ENCODE data around the gene SEPHS1.

- TF ChIP-seq TAF1 (IDR thresholded peaks at IDR 0.05; ENCODE audit: borderline replicate concordance, low read depth, low read length): no peak
- no peak for TF ChIP-seq ZBTB33 (IDR thresholded peaks at IDR 0.05; ENCODE audit: borderline replicate concordance, low read depth)
- no peak for TF ChIP-seq ELF1 (IDR thresholded peaks at IDR 0.05)
- no peak for TF ChIP-seq EZH2phosphoT487 (IDR thresholded peaks at IDR 0.05; ENCODE audit: borderline replicate concordance, low read depth)
- TF ChIP-seq CTCF (IDR thresholded peaks at IDR 0.05): no peak
- TF ChIP-seq RFX5 (IDR thresholded peaks at IDR 0.05; ENCODE audit: low read length): no peak
- TF ChIP-seq EP300 (IDR thresholded peaks at IDR 0.05; ENCODE audit: borderline replicate concordance in 1 of 2, low read depth in 1 of 2, low read length in 1 of 2): no peak
- no peak for TF ChIP-seq TEAD4 (IDR thresholded peaks at IDR 0.05; ENCODE audit: borderline replicate concordance, insufficient read depth)
- TF ChIP-seq USF2 (IDR thresholded peaks at IDR 0.05; ENCODE audit: borderline replicate concordance, low read depth, low read length): no peak
- TF ChIP-seq FOXM1 (IDR thresholded peaks at IDR 0.05; ENCODE audit: low read depth): no peak
- TF ChIP-seq SIN3A (IDR thresholded peaks at IDR 0.05; ENCODE audit: borderline replicate concordance, low read depth, low read length): no peak
- no peak for TF ChIP-seq FOSL2 (IDR thresholded peaks at IDR 0.05; ENCODE audit: borderline replicate concordance, low read depth)
- no peak for TF ChIP-seq PBX3 (IDR thresholded peaks at IDR 0.05)
These were observed 57.0 kb downstream of the SEPHS1 start for GRCh38 chr10:13291061-13291460.

Measured in SK-N-SH (cell line).